ENCODE measurements around the gene HELZ.

The HELZ gene

GRCh38 chr17:67068999-67069398, 176.0 kb downstream of the HELZ start:
- DNase-seq, result peak; percentile 79

DNA sequence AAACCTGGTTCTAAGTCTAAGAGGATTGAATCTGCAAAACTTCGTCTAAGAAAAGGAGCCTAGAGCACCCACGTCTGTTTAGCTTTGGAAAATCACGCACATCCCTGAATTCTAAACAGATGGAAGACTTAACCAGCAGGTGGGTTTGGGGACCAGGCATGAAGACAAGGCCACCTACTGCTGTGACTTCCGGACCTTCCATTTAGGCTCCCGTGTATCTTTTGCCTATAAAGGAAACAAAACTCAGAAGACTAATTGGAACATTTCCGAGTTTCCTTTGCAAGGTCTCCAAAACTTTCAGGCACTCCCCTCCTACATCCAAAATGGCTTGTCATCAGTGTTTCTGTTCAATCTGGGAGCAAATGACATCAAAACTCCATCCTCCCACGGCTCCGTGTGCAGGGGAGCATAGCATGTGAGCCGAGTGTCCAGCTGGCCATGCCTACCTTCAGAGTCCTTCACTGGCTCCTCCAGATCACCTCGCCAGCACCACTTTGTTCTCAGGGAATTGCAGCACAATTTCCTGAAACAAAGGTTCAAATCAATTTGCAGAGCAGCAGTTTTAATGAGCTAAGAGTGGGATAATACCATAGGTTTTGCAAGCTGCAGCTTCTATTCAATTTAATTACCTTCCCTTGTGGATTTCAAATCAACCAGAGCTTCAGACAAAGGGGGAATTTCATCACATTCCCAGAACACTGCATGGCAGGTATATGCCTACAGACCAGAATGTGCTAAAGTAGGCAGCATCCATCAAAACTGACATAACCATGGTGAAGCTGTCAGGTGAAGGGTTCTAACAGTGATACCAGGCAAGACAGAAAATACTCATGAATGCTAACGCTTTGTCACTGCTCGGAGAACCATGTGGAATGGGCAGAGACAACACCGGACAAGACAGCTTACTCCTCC, 177.2 kb downstream of the HELZ start:
- DNase-seq, result no peak

DNA sequence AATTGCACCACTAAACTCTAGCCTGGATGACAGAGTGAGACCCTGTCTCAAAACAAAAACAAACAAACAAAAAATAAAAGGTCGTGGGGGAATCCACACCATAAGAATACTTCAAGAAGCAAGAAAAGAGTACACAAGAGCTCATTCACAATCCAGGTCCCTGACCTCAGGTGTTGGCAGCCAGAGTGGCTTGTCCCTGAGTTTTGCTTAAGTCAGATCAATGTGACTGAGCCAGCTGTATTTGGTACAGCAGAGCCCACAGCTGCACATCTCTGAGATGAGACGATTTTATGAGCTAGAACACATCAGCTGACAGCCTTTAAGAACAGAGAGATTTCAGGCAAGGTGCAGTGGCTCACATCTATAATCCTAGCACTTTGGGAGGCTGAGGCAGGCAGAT, 178.3 kb downstream of the HELZ start:
- no peak for DNase-seq

DNA sequence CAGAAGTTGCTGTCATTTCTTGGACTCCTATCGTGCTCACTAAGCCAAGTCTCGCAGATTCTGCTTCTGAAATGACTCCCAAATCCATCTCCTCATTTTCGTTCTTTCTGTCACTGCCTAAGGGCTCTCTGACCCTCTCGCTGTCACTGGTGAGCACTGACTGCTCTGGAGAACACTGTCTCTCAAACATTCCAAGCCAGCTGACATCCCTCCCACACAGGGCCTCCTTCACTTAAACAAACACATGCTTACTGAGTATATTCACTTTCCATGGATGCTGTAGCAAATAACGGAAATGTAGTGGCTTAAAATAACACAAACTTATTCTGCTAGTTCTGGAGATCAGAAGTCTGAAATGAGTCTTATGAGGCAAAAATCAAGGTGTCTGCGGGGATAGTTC, 181.9 kb downstream of the HELZ start:
- no peak for DNase-seq

- DNase-seq, result no peak
Measured at GRCh38 chr17:67059372-67059771, 185.6 kb downstream of the HELZ start.

- no peak for DNase-seq
Measured at GRCh38 chr17:67058036-67058435, 187.0 kb downstream of the HELZ start.

DNA sequence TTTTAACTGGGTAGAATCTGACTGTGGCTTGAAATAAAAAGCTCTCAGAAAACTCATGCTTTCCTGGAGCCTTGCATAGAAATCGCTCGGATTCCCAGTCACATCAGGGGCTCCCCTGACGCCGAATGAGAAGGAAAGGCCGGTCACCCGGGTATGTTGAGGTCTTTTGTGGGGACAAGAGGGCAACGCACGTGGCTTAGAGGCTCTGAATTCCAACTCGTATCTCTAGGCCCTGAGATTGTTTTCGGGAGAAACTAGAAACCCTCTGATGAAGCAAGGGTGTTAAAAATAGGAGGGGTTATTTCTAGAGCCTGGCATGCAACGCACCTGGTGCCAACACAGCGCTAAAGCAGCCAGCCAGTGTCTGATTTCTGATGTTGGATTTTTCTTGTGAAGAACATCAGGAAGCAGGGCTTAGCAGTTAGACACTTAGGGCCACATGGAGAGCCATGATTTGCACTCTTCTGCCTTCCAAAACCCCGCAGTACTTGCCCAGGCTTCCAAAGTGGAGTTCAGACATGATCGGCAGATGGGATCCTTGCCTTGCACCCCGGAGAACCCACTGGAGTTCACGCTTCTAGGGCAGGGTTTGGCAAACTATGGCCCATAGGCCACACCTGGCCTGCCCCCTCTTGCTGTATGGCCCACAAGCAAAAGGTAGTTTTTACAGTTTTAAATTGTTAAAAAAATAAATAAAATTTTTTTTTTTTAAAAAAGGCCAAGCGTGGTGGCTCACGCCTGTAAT, 188.1 kb downstream of the HELZ start:
- no peak for DNase-seq

DNA sequence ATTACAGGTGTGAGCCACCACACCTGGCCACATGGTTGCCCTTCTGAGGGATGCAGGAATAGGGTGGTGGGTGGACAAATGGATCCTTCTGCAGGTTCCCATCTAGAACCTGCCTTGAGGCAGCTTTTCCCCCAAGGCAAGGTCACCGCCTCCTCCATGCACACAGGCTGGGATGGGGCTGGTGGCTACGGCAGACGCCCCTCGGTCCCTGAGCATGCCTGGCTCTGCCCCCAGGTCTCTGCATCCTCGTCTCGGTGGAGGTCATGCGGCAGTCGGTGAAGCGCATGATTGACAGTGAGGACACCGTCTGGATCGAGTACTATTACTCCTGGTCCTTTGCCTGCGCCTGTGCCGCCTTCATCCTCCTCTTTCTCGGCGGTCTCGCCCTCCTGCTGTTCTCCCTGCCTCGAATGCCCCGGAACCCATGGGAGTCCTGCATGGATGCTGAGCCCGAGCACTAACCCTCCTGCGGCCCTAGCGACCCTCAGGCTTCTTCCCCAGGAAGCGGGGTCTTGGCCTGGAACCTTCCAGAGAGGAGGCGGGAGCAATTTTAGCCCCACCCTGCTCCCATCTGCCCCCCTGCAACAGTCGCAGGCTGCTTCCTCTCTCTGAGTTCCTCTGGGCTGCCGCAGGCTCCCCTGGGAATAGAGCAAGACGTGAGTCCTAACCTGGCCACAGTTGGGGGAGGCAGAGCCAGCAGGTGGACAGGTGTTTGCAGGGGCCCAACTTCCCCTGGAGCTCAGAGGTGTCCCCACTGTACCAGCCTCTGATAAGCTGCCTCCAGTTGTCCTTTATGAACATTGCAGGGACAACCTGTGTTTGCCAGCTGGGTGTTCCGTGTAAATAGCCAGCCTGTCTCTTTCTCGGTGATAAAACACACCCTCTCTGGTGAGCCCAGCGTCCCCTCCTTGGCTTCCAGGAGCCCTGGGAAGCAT, 188.9 kb downstream of the HELZ start:
- DNase-seq, result no peak

- DNase-seq, result no peak
Measured at GRCh38 chr17:67055041-67055443, 190.0 kb downstream of the HELZ start.

GRCh38 chr17:67054608-67055007, 190.4 kb downstream of the HELZ start:
- DNase-seq, result no peak

- no peak for DNase-seq
Measured at GRCh38 chr17:67054011-67054591, 190.9 kb downstream of the HELZ start.

DNA sequence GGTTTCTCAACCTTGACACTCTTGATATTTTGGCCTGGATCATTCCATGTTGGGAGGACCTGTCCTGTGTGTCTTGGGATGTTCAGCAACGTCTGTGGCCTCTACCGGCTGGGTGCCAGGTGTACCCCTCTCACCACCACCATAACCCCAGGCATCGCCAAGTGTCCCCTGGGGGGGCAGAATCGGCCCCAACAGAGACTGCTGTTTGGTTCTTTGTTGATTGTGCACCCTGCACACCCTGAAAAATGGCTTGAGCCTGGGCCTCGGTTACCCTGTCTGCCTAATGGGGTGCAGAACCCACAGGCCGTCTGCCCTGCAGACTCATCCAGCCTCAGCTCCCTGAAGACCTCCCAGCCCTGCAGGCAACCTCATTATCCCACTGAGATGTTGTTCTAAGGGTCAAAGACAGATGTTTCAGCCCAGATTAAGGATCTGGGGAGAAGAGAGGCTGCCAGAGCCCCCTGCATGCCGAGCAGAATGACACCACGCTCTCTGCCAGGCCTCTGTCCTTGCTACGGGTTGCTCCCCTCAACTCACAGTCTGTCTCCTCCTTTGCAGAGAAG, 191.5 kb downstream of the HELZ start:
- DNase-seq, result no peak

DNA sequence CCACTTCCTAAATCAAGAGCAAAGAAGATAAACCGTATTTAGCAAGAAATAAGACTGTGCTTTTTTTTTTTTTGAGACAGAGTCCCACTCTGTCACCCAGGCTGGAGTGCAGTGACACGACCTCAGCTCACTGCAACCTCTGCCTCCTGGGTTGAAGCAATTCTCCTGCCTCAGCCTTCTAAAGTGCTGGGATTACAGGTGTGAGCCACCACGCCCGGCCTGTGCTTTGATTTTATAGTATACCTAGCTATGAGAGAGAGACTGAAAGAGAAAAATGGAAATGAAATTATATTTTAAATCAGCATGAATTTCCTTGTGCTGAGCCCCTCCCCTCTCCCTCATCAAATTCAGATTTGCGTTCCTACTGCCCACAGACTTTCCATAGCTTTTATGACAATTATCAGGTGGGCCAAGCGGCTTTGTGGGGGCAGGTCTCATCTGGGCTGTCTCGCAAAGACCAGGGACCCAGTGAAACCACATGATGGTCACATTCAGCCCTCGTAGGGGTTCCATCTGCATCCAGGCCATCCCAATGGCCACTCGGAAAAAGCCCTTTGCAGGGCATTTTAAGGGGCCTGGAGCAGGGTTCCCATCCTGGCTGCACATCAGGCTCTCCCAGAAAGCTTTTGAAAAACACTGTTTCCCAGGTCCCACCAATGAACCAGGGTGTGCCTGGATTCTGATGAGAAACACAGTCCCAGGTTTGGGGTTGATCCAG, 192.1 kb downstream of the HELZ start:
- DNase-seq, result no peak

DNA sequence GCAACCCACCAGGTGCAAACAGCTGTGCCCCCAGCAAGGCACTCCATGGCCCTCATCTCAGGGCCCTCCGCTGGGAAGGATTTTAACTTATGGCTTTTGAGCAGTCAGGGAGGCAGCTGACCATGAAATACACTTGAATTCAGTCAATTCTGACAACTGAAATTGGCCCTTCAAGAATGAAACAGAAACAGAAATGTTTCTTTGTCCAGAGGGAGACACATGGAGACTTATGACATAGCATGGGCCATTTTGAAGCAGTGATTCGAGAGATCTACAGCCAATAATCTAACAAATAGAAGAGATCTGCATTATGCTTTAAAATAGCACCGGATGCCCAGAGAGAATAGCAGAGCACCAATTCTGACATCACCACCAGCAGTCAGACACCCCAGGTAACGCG, 193.2 kb downstream of the HELZ start:
- no peak for DNase-seq

- DNase-seq, result no peak
Measured at GRCh38 chr17:67051155-67051538, 193.8 kb downstream of the HELZ start.

- DNase-seq, result no peak
Measured at GRCh38 chr17:67050471-67051154, 194.4 kb downstream of the HELZ start.

DNA sequence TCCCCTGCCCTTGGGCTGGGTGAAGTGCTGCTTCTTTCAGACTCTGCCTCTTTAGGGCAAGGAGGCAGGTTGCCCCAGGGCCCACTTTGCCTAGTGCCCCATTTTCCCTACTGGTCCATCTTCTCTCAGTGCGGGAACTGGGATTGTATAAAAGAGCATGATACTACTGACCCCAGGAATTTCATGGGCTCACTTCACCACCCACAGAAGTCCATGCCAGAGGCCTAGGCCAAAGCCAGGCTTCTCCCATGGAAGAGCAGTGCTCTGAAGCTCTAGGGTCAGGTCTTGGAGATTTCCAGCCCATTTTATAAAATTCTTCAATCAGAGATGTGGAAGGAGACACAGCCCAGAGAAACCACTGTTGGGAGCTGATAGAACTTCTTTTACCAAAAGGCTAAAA, 194.9 kb downstream of the HELZ start:
- DNase-seq, result no peak

DNA sequence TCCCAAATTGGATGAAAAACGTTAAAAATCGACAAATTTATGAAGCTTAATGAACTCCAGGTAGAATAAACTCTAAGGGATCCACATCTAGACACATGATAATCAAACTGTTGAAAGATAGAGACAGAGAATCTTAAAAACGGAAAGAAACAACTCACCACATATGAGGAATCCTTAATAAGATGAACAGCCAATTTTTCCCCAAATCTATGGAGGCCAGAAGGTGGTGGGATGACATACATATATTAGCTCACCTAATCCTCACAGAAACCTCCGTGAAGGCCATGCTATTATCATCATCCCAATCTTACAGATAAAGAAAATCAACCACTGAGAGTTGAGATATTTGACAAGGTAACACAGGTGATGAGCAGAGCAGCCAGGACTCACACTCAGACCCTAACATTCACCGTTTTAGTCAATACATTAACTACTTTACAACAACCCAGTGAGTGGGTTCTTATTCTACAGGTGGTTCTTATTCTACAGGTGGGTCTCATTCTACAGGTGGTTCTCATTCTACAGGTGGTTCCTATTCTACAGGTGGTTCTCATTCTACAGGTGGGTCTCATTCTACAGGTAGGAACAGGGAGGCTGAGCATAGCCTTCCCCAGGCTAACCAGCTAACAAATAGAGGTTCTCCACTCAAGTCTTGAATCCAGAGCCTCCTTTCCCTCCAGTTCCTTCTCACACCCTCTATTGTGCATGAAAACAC, 195.8 kb downstream of the HELZ start:
- DNase-seq, result no peak

GRCh38 chr17:67047382-67047781, 197.6 kb downstream of the HELZ start:
- no peak for DNase-seq

DNA sequence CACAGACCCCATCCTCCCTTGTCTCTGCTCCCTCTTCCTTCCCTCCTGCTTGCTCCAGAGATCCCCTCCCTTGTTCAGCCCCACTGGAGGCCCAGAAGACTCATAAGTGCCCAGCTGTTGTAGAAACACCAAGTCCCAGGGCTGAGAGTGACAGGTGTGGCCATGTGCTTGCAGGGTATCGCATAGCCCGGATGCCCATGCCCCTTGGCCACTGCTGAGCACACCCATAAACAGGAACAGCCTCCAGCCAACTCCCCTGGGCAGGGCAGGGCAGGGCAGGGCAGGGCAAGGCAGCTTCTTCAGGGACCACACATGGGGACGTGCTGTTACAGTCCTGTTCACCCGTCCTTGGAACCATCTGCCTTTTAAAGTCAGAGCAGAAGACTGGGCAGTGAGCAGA, 198.6 kb downstream of the HELZ start:
- no peak for DNase-seq
